D721Med (cell line): ENCODE results near the gene HSPB2.

Experiments
- DNase-seq: peaks from one replicate; pipeline ENCODE4 v3.0.0; 2011; ENCODE audit warnings: low spot score; ENCODE audit not compliant: insufficient read length
- FAIRE-seq: peaks from 2 replicates; lab custom pipeline; 2011; peaks lifted over from hg19 to GRCh38; lab: Jason Lieb, UNC
- CTCF ChIP-seq: IDR thresholded peaks from 2 replicates; pipeline ENCODE4 v1.5.1; 2012; ENCODE audit warnings: mild to moderate bottlenecking, control low read depth; ENCODE audit not compliant: insufficient read depth; ENCODE audit errors: missing control alignments

Gene HSPB2

GRCh38 chr11:111944651-111945051 is 32.1 kb downstream of the HSPB2 start:
- FAIRE-seq, result no peak
- no peak for DNase-seq
- no peak for TF ChIP-seq CTCF

GRCh38 chr11:111945198-111945597 is 32.7 kb downstream of the HSPB2 start:
- FAIRE-seq (no peak), DNase-seq (no peak)
- TF ChIP-seq CTCF, result no peak

- no peak for TF ChIP-seq CTCF
- no peak for FAIRE-seq
- DNase-seq, result no peak
Observed at GRCh38 chr11:111946499-111946898, 34.0 kb downstream of the HSPB2 start.

- TF ChIP-seq CTCF, result no peak
- FAIRE-seq (no peak), DNase-seq (no peak)
Observed at GRCh38 chr11:111947143-111947542, 34.6 kb downstream of the HSPB2 start.

- DNase-seq, result no peak
- TF ChIP-seq CTCF, result no peak
- FAIRE-seq, result no peak
Observed at GRCh38 chr11:111949519-111950426, 37.2 kb downstream of the HSPB2 start.

- DNase-seq (no peak), FAIRE-seq (no peak)
- TF ChIP-seq CTCF, result no peak
Observed at GRCh38 chr11:111951565-111951964, 39.0 kb downstream of the HSPB2 start.

GRCh38 chr11:111954154-111954553 is 41.6 kb downstream of the HSPB2 start:
- DNase-seq (no peak), FAIRE-seq (no peak)
- TF ChIP-seq CTCF, result no peak
